ENCODE data around the gene CTPS1. TPM values are rescaled to one million over a fixed set of nuclear protein-coding genes. Genes with fewer than 3 reads are reported as not detected.

Gene CTPS1
- total and polyA plus RNA-seq, 2 experiments from 2014 or later: 31.8 to 93.9 TPM

DNA sequence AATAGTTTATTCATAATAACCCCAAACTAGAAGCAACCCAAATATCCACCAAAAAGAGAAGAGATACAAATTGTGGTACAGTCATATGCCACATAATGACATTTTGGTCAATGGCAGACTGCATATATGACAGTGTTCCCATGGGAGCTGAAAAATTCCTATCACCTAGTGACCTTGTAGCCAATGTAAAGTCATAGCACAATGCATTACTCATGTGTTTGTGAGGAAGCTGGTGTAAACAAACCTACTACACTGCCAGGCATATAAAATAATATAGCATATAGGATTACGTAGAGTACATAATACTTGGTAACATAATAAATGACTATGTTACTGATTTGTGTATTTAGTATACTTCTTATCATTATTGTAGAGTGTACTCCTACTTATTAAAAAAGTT lies 71.5 kb downstream of the CTPS1 start (continued):
- TF ChIP-seq POLR2AphosphoS5 (IDR thresholded peaks at IDR 0.05; ENCODE audit: low read depth) (no peak), ZNF331 (CRISPR knock-in tag; IDR thresholded peaks at IDR 0.05; ENCODE audit: low read depth) (no peak), JUNB (IDR thresholded peaks at IDR 0.05; ENCODE audit: unreplicated experiment) (no peak), ZNF114 (CRISPR knock-in tag; IDR thresholded peaks at IDR 0.05) (no peak)
- TF ChIP-seq, protein P1, sequence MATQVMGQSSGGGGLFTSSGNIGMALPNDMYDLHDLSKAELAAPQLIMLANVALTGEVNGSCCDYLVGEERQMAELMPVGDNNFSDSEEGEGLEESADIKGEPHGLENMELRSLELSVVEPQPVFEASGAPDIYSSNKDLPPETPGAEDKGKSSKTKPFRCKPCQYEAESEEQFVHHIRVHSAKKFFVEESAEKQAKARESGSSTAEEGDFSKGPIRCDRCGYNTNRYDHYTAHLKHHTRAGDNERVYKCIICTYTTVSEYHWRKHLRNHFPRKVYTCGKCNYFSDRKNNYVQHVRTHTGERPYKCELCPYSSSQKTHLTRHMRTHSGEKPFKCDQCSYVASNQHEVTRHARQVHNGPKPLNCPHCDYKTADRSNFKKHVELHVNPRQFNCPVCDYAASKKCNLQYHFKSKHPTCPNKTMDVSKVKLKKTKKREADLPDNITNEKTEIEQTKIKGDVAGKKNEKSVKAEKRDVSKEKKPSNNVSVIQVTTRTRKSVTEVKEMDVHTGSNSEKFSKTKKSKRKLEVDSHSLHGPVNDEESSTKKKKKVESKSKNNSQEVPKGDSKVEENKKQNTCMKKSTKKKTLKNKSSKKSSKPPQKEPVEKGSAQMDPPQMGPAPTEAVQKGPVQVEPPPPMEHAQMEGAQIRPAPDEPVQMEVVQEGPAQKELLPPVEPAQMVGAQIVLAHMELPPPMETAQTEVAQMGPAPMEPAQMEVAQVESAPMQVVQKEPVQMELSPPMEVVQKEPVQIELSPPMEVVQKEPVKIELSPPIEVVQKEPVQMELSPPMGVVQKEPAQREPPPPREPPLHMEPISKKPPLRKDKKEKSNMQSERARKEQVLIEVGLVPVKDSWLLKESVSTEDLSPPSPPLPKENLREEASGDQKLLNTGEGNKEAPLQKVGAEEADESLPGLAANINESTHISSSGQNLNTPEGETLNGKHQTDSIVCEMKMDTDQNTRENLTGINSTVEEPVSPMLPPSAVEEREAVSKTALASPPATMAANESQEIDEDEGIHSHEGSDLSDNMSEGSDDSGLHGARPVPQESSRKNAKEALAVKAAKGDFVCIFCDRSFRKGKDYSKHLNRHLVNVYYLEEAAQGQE (IDR thresholded peaks at IDR 0.05; ENCODE audit: unreplicated experiment): no peak
- TF ChIP-seq, protein P2, sequence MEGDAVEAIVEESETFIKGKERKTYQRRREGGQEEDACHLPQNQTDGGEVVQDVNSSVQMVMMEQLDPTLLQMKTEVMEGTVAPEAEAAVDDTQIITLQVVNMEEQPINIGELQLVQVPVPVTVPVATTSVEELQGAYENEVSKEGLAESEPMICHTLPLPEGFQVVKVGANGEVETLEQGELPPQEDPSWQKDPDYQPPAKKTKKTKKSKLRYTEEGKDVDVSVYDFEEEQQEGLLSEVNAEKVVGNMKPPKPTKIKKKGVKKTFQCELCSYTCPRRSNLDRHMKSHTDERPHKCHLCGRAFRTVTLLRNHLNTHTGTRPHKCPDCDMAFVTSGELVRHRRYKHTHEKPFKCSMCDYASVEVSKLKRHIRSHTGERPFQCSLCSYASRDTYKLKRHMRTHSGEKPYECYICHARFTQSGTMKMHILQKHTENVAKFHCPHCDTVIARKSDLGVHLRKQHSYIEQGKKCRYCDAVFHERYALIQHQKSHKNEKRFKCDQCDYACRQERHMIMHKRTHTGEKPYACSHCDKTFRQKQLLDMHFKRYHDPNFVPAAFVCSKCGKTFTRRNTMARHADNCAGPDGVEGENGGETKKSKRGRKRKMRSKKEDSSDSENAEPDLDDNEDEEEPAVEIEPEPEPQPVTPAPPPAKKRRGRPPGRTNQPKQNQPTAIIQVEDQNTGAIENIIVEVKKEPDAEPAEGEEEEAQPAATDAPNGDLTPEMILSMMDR (conservative IDR thresholded peaks at IDR 0.05; ENCODE audit: low read depth in 2 of 2): no peak

DNA sequence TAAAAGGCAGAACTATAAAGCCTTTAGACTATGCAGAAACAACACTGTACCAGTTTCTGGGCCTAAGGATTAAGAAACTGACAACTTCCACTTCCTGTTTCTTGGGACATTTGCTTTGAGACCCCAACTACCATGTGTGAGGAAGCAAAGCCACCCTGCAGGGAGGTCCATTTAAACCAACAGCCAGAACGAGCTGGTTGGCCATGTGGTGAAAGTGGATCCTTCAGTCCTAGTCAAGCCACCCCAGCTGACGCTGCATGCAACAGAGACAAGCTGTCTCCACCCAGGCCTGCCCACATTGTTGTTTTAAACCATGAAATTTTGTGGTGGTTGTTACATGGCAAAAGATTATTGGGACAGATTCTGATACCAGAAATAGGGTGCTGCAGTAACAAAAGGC lies 73.8 kb downstream of the CTPS1 start:
- no peak for TF ChIP-seq NANOG (IDR thresholded peaks at IDR 0.05; ENCODE audit: borderline replicate concordance)
- TF ChIP-seq, protein P3, sequence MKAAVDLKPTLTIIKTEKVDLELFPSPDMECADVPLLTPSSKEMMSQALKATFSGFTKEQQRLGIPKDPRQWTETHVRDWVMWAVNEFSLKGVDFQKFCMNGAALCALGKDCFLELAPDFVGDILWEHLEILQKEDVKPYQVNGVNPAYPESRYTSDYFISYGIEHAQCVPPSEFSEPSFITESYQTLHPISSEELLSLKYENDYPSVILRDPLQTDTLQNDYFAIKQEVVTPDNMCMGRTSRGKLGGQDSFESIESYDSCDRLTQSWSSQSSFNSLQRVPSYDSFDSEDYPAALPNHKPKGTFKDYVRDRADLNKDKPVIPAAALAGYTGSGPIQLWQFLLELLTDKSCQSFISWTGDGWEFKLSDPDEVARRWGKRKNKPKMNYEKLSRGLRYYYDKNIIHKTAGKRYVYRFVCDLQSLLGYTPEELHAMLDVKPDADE (IDR thresholded peaks at IDR 0.05): no peak
- Histone ChIP-seq H3K4me3 (no peak overlapping the region), H3K27me3 (ENCODE audit: insufficient read depth) (no peaks in the 10 kb centered on the region), H3K27ac (ENCODE audit: low read depth) (no peak overlapping the region), H3K4me2 (no peak overlapping the region), H4K20me1 (replicated peaks; ENCODE audit: insufficient read depth) (peaks cover 6% of the 10 kb centered on the region; the same call in 1 of the 2 replicates), H2AFZ (no peak overlapping the region), H3K4me1 (ENCODE audit: insufficient read depth) (no peaks in the 10 kb centered on the region), H3K9me2 (ENCODE audit: insufficient read depth) (no peaks in the 10 kb centered on the region), H3K79me2 (replicated peaks; ENCODE audit: insufficient read depth) (no peaks in the 10 kb centered on the region), H3F3A (replicated peaks; ENCODE audit: low read depth) (no peaks in the 10 kb centered on the region), H3K36me3 (ENCODE audit: insufficient read depth) (no peaks in the 10 kb centered on the region)
- Mint-ChIP-seq H3K4me3 (no peak overlapping the region), H3K9me3 (no peaks in the 10 kb centered on the region), H3K27me3 (ENCODE audit: insufficient read depth, low read depth, poor library complexity) (no peaks in the 10 kb centered on the region), H3K36me3 (ENCODE audit: low read depth) (peaks cover 12% of the 10 kb centered on the region), H3K27ac (no peak overlapping the region), H3K4me1 (peaks cover 4% of the 10 kb centered on the region; the same call in 1 of the 3 replicates)
- DNase-seq (ENCODE audit: low spot score): no peak
- ATAC-seq: no peak
